HG03575 (cell line): Measurements from ENCODE around the gene PDE4D.
"Not testable (repeated sequence)": the region's sequence is repeated elsewhere in the genome, so short reads cannot be mapped to it uniquely, and the experiment has no call there.

Source experiments
- ATAC-seq: cut with Tn5 transposase; IDR thresholded peaks from one replicate; pipeline ENCODE4 v1.9.1; 2021; ENCODE audit not compliant: unreplicated experiment, insufficient number of reproducible peaks, low FRiP score; ENCODE audit errors: extremely low read depth

The PDE4D gene

GRCh38 chr5:58974083-58974482 lies 919.4 kb downstream of the PDE4D start:
- no peak for ATAC-seq

GRCh38 chr5:58972301-58972700 lies 921.2 kb downstream of the PDE4D start:
- no peak for ATAC-seq

- ATAC-seq, result no peak
Measured at GRCh38 chr5:58970766-58971165, 922.8 kb downstream of the PDE4D start.

- ATAC-seq, result no peak
Measured at GRCh38 chr5:58969795-58970194, 923.7 kb downstream of the PDE4D start.

GRCh38 chr5:58969253-58969652 lies 924.3 kb downstream of the PDE4D start:
- ATAC-seq, result no peak

- no peak for ATAC-seq
Measured at GRCh38 chr5:58968350-58968749, 925.2 kb downstream of the PDE4D start.

- ATAC-seq, result no peak
Measured at GRCh38 chr5:58967597-58968281, 925.8 kb downstream of the PDE4D start.

GRCh38 chr5:58965677-58966414 lies 927.7 kb downstream of the PDE4D start:
- ATAC-seq, result no peak

GRCh38 chr5:58963821-58964220 lies 929.7 kb downstream of the PDE4D start:
- no peak for ATAC-seq

GRCh38 chr5:58963361-58963760 lies 930.2 kb downstream of the PDE4D start:
- ATAC-seq, result no peak

GRCh38 chr5:58961631-58962280 lies 931.8 kb downstream of the PDE4D start:
- ATAC-seq, result peak; percentile 76

GRCh38 chr5:58958701-58959100 lies 934.8 kb downstream of the PDE4D start:
- ATAC-seq, result no peak

- ATAC-seq, result not testable (repeated sequence)
Measured at GRCh38 chr5:58953218-58953617, 940.3 kb downstream of the PDE4D start.

- no peak for ATAC-seq
Measured at GRCh38 chr5:58950224-58950623, 943.3 kb downstream of the PDE4D start.

- no peak for ATAC-seq
Measured at GRCh38 chr5:58946230-58946629, 947.3 kb downstream of the PDE4D start.

- no peak for ATAC-seq
Measured at GRCh38 chr5:58944221-58944620, 949.3 kb downstream of the PDE4D start.

GRCh38 chr5:58940446-58940845 lies 953.1 kb downstream of the PDE4D start:
- ATAC-seq, result no peak

GRCh38 chr5:58939664-58940063 lies 953.9 kb downstream of the PDE4D start:
- ATAC-seq, result no peak

GRCh38 chr5:58938563-58939424 lies 954.7 kb downstream of the PDE4D start:
- no peak for ATAC-seq
